OCI-LY1 (cell line): ENCODE results near the gene SP2.
"Not testable (repeated sequence)": the region's sequence is repeated elsewhere in the genome, so short reads cannot be mapped to it uniquely, and the experiment has no call there.

Experiments
- H2AFZ ChIP-seq: fragments of 200-600 bp; sonication (generic), shearing (Covaris generic); 2 replicates; pipeline ENCODE4 v1.6.0; 2014; ENCODE audit warnings: antibody characterized with exemption, mild to moderate bottlenecking, low read length
- H3F3A ChIP-seq: fragments of 200-600 bp; sonication (generic), shearing (Covaris generic); 2 replicates; pipeline ENCODE4 v1.6.0; 2014; ENCODE audit warnings: mild to moderate bottlenecking, antibody characterized with exemption, low read length, moderate library complexity; ENCODE audit not compliant: insufficient read depth
- H3K27ac ChIP-seq: fragments of 200-600 bp; sonication (generic); 2 replicates; pipeline ENCODE4 v1.5.1; 2014; ENCODE audit warnings: low read length, mixed run types, mild to moderate bottlenecking, low read depth; ENCODE audit not compliant: poor library complexity, severe bottlenecking
- H3K27me3 ChIP-seq: fragments of 200-600 bp; sonication (generic); 2 replicates; pipeline ENCODE4 v1.6.0; 2014; ENCODE audit warnings: antibody characterized with exemption, mild to moderate bottlenecking, low read length, moderate library complexity; ENCODE audit not compliant: insufficient read depth
- H3K36me3 ChIP-seq: fragments of 200-600 bp; sonication (generic); 2 replicates; pipeline ENCODE4 v1.6.1; 2014; ENCODE audit warnings: mild to moderate bottlenecking, antibody characterized with exemption, low read length, moderate library complexity, mixed read lengths; ENCODE audit not compliant: insufficient read depth
- H3K4me1 ChIP-seq: fragments of 200-600 bp; sonication (generic); 2 replicates; pipeline ENCODE4 v1.5.1; 2014; ENCODE audit warnings: mild to moderate bottlenecking, low read length, moderate library complexity; ENCODE audit not compliant: insufficient read depth, severe bottlenecking
- H3K4me2 ChIP-seq: fragments of 200-600 bp; sonication (generic), shearing (Covaris generic); 2 replicates; pipeline ENCODE4 v1.6.1; 2014; ENCODE audit warnings: low read length
- H3K4me3 ChIP-seq: fragments of 200-600 bp; sonication (generic); 2 replicates; pipeline ENCODE4 v1.5.1; 2014; ENCODE audit warnings: low read length, low read depth, mild to moderate bottlenecking, mixed read lengths; ENCODE audit not compliant: poor library complexity, severe bottlenecking
- H3K79me2 ChIP-seq: fragments of 200-600 bp; shearing (Covaris generic); 2 replicates; pipeline ENCODE4 v1.6.1; 2016; ENCODE audit warnings: mixed run types, low read length, mixed read lengths; ENCODE audit not compliant: insufficient read depth
- H3K9ac ChIP-seq: fragments of 200-600 bp; sonication (generic), shearing (Covaris generic); 2 replicates; pipeline ENCODE4 v1.6.1; 2014; ENCODE audit warnings: mild to moderate bottlenecking, low read length, mixed read lengths
- H3K9me2 ChIP-seq: fragments of 200-600 bp; sonication (generic), shearing (Covaris generic); 2 replicates; pipeline ENCODE4 v1.6.1; 2014; ENCODE audit warnings: low read depth, mild to moderate bottlenecking, low read length, mixed read lengths
- H3K9me3 ChIP-seq: fragments of 200-600 bp; shearing (Covaris generic); 2 replicates; pipeline ENCODE4 v1.6.1; 2014; ENCODE audit warnings: low read length, mixed read lengths
- H4K20me1 ChIP-seq: fragments of 200-600 bp; sonication (generic), shearing (Covaris generic); 2 replicates; pipeline ENCODE4 v1.6.0; 2016; ENCODE audit warnings: mild to moderate bottlenecking, low read length; ENCODE audit not compliant: insufficient read depth
- EZH2 ChIP-seq: fragments of 200-600 bp; sonication (generic), shearing (Covaris generic); IDR thresholded peaks from 2 replicates; pipeline ENCODE4 v1.8.0; 2017; ENCODE audit warnings: borderline replicate concordance, mixed run types, mild to moderate bottlenecking, antibody characterized with exemption, low read length, moderate library complexity, mixed read lengths
- TF ChIP-seq, protein P1 (sequence below): fragments of 200-600 bp; sonication (generic), shearing (Covaris generic); IDR thresholded peaks from 2 replicates; pipeline ENCODE4 v1.5.1; 2017; ENCODE audit warnings: mild to moderate bottlenecking, antibody characterized with exemption, low read length, moderate library complexity, mixed read lengths

The SP2 gene

DNA sequence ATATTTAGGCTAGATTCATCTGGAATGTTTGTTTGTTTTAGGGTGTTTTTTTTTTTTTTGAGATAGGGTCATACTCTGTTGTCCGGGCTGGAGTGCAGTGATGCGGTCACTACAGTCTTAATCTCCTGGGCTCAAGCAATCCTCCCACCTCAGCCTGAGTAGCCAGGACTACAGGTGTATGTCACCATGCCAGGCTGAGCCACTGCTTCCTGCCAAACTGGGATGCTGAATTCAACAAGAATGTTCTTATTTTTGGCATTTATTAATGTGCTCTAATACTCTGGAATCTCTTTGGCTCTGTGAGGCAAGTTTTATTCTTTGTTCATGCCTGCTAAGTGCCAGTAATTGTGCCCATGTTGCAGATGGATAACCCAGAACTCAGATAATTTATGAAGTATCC, 21.5 kb downstream of the SP2 start:
- Histone ChIP-seq H3K36me3 (0 out of 2 replicates have a peak, but pooled peaks cover 6% of the 10 kb centered on the region), H3K27me3 (no peaks in the 10 kb centered on the region), H3K9ac (no peak overlapping the region), H3K4me2 (no peak overlapping the region), H4K20me1 (no peaks in the 10 kb centered on the region), H3K79me2 (no peaks in the 10 kb centered on the region), H3K9me3 (no peaks in the 10 kb centered on the region), H3K4me3 (no peak overlapping the region), H3K9me2 (no peaks in the 10 kb centered on the region), H3K4me1 (no peaks in the 10 kb centered on the region), H3F3A (no peaks in the 10 kb centered on the region), H3K27ac (no peak overlapping the region), H2AFZ (no peak overlapping the region)
- TF ChIP-seq, protein P1, sequence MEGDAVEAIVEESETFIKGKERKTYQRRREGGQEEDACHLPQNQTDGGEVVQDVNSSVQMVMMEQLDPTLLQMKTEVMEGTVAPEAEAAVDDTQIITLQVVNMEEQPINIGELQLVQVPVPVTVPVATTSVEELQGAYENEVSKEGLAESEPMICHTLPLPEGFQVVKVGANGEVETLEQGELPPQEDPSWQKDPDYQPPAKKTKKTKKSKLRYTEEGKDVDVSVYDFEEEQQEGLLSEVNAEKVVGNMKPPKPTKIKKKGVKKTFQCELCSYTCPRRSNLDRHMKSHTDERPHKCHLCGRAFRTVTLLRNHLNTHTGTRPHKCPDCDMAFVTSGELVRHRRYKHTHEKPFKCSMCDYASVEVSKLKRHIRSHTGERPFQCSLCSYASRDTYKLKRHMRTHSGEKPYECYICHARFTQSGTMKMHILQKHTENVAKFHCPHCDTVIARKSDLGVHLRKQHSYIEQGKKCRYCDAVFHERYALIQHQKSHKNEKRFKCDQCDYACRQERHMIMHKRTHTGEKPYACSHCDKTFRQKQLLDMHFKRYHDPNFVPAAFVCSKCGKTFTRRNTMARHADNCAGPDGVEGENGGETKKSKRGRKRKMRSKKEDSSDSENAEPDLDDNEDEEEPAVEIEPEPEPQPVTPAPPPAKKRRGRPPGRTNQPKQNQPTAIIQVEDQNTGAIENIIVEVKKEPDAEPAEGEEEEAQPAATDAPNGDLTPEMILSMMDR = no peak
- TF ChIP-seq EZH2 = no peak

DNA sequence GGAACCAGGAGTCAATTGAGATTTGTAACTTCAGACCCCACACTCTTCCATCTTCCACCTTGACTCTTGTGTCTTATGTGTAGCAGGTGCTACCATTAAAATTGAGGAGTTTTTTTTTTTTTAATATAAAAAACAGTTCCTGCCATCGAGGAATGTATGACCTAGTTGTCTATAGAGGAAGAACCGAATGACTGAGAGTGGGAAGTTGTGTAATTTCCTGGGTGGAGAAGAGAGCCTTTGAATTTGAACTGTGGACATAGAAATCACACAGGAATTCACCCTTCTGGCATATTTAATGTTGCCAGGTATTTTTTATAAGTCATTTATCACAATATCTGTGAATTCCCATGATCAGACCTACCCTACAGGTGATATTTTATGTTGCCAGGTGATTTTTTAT, 22.0 kb downstream of the SP2 start:
- no peaks in the 10 kb centered on the region for H4K20me1 ChIP-seq
- no peaks in the 10 kb centered on the region for H3F3A ChIP-seq
- H3K79me2 ChIP-seq = no peaks in the 10 kb centered on the region
- no peak overlapping the region for H2AFZ ChIP-seq
- no peak overlapping the region for H3K27ac ChIP-seq
- no peaks in the 10 kb centered on the region for H3K4me1 ChIP-seq
- H3K9me3 ChIP-seq = no peaks in the 10 kb centered on the region
- no peak overlapping the region for H3K4me3 ChIP-seq
- TF ChIP-seq EZH2 = no peak
- TF ChIP-seq, protein P1 = no peak
- H3K9me2 ChIP-seq = no peaks in the 10 kb centered on the region
- H3K27me3 ChIP-seq = no peaks in the 10 kb centered on the region
- no peak overlapping the region for H3K9ac ChIP-seq
- H3K36me3 ChIP-seq = peaks cover 10% of the 10 kb centered on the region; the same call in 1 of the 2 replicates
- H3K4me2 ChIP-seq = no peak overlapping the region

DNA sequence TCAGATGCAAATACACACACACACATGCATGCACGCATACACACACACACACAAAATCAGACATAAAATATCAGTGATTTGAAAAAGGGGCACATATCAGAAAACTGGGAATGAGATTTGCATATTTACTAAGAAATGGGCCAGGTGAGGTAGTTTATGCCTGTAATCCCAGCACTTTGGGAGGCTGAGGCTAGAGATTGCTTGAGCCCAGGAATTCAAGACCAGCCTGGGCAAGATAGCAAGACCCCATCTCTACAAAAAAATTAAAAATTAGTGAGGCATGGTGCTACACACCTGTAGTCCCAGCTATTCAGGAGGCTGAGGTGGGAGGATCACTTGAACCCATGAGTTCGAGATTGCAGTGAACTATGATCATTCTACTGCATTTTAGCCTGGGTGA, 23.0 kb downstream of the SP2 start:
- H3K27me3 ChIP-seq = no peaks in the 10 kb centered on the region
- H3K4me2 ChIP-seq = no peak overlapping the region

DNA sequence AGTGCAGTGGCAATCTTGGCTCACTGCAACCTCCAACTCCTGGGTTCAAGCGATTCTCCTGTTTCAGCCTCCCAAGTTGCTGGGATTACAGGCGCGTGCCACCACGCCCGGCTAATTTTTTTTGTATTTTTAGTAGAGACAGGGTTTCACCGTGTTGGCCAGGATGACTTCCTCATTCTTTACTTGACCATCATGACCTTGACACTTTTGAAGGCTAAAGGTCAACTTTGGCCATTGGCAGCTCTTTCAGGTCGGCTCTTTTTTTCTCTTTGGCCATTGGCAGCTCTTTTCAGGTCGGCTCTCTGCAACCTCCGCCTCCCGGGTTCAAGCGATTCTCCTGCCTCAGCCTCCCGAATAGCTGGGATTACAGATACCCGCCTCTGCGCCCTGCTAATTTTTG, 23.9 kb downstream of the SP2 start:
- H3K9ac ChIP-seq = not testable (repeated sequence)
- H3K36me3 ChIP-seq = peaks cover 27% of the 10 kb centered on the region; the same call in 1 of the 2 replicates

More for the DNA sequence above, 23.0 kb downstream of the SP2 start:
- H3K9me3 ChIP-seq = no peaks in the 10 kb centered on the region
- TF ChIP-seq EZH2 = no peak
- TF ChIP-seq, protein P1 = no peak
- H4K20me1 ChIP-seq = no peaks in the 10 kb centered on the region
- no peak overlapping the region for H3K4me3 ChIP-seq
- no peaks in the 10 kb centered on the region for H3K79me2 ChIP-seq
- peaks cover 19% of the 10 kb centered on the region; the same call in 1 of the 2 replicates for H3K36me3 ChIP-seq
- H3K4me1 ChIP-seq = no peaks in the 10 kb centered on the region
- no peak overlapping the region for H3K27ac ChIP-seq
- no peak overlapping the region for H3K9ac ChIP-seq
- no peak overlapping the region for H2AFZ ChIP-seq
- no peaks in the 10 kb centered on the region for H3K9me2 ChIP-seq
- H3F3A ChIP-seq = no peaks in the 10 kb centered on the region

More for the DNA sequence above, 23.9 kb downstream of the SP2 start:
- H3K27me3 ChIP-seq, H3F3A ChIP-seq, H4K20me1 ChIP-seq, H3K4me3 ChIP-seq, H3K9me3 ChIP-seq, H3K4me2 ChIP-seq, H3K4me1 ChIP-seq, H3K27ac ChIP-seq, H3K9me2 ChIP-seq, H2AFZ ChIP-seq, H3K79me2 ChIP-seq: not testable (repeated sequence)
